ENCODE results near the gene USP34. TPM values are rescaled to one million over a fixed set of nuclear protein-coding genes. Genes with fewer than 3 reads are reported as not detected.
"Not testable (repeated sequence)": the region's sequence is repeated elsewhere in the genome, so short reads cannot be mapped to it uniquely, and the experiment has no call there.

USP34 gene
- total and polyA plus RNA-seq, 4 donors = 13.4 to 82.7 (median 51.1) TPM

GRCh38 chr2:61149074-61149473 lies 321.8 kb downstream of the USP34 start:
- no peaks in the 10 kb centered on the region for H3K27me3 ChIP-seq (ENCODE audit: control insufficient read depth in 4 of 4, insufficient read depth in 4 of 4, low read length in 3 of 4)
- no peak overlapping the region for H3K27ac ChIP-seq (ENCODE audit: low read depth in 1 of 2, low read length in 2 of 2)
- H3K9ac ChIP-seq (ENCODE audit: low read depth in 1 of 2, low read length in 2 of 2) = no peak overlapping the region
- H3K4me1 ChIP-seq (ENCODE audit: control insufficient read depth in 4 of 4, insufficient read depth in 4 of 4, low read length in 3 of 4) = peaks cover 0 to 5% (median 3%) of the 10 kb centered on the region in 4 donors
- TF ChIP-seq SP1 (IDR thresholded peaks at IDR 0.05) (no peak), TAF1 (conservative IDR thresholded peaks at IDR 0.05) (no peak), YY1 (IDR thresholded peaks at IDR 0.05) (no peak), NR2F2 (IDR thresholded peaks at IDR 0.05) (no peak), HNF4A (conservative IDR thresholded peaks at IDR 0.05) (no peak), ATF3 (IDR thresholded peaks at IDR 0.05) (no peak), REST (IDR thresholded peaks at IDR 0.05) (no peak)
- H3K9me3 ChIP-seq (ENCODE audit: control insufficient read depth in 4 of 4, low read length in 3 of 4) = no peaks in the 10 kb centered on the region
- WGBS = 91% methylated on average over 6 of the region's 6 CpGs
- peaks cover 0 to 20% (median 14%) of the 10 kb centered on the region in 4 donors for H3K36me3 ChIP-seq (ENCODE audit: control insufficient read depth in 4 of 4, insufficient read depth in 3 of 4, low read depth in 1 of 4, low read length in 3 of 4)
- DNase-seq (ENCODE audit: low spot score) = no peak
- no peak overlapping the region for H3K4me3 ChIP-seq (ENCODE audit: low read depth in 1 of 3, low read length in 3 of 3)

- WGBS = 97% methylated on average over 5 of the region's 5 CpGs
Measured at GRCh38 chr2:61148091-61148490, 322.8 kb downstream of the USP34 start.

GRCh38 chr2:61145990-61146389 lies 324.9 kb downstream of the USP34 start:
- Histone ChIP-seq H3K9ac (ENCODE audit: low read depth in 1 of 2, low read length in 2 of 2) (no peak overlapping the region), H3K4me1 (ENCODE audit: control insufficient read depth in 4 of 4, insufficient read depth in 4 of 4, low read length in 3 of 4) (peaks cover 0 to 5% (median 3%) of the 10 kb centered on the region in 4 donors), H3K36me3 (ENCODE audit: control insufficient read depth in 4 of 4, insufficient read depth in 3 of 4, low read depth in 1 of 4, low read length in 3 of 4) (peaks cover 4 to 20% (median 15%) of the 10 kb centered on the region in 4 donors), H3K27me3 (ENCODE audit: control insufficient read depth in 4 of 4, insufficient read depth in 4 of 4, low read length in 3 of 4) (no peaks in the 10 kb centered on the region), H3K9me3 (ENCODE audit: control insufficient read depth in 4 of 4, low read length in 3 of 4) (no peaks in the 10 kb centered on the region), H3K4me3 (ENCODE audit: low read depth in 1 of 3, low read length in 3 of 3) (no peak overlapping the region), H3K27ac (ENCODE audit: low read depth in 1 of 2, low read length in 2 of 2) (no peak overlapping the region)
- WGBS = 97% methylated on average over 2 of the region's 2 CpGs
- DNase-seq (ENCODE audit: low spot score) = no peak
- TF ChIP-seq TAF1 (conservative IDR thresholded peaks at IDR 0.05) (no peak), ATF3 (IDR thresholded peaks at IDR 0.05) (no peak), RXRA (IDR thresholded peaks at IDR 0.05) (no peak), EGR1 (IDR thresholded peaks at IDR 0.05; ENCODE audit: low read depth in 2 of 2) (no peak), FOXA2 (IDR thresholded peaks at IDR 0.05) (no peak), NR2F2 (IDR thresholded peaks at IDR 0.05) (no peak), JUND (IDR thresholded peaks at IDR 0.05) (no peak), CTCF (IDR thresholded peaks at IDR 0.05; ENCODE audit: low read depth, low read length, missing input control) (no peak), HNF4G (IDR thresholded peaks at IDR 0.05) (no peak), FOXA1 (IDR thresholded peaks at IDR 0.05) (no peak), REST (IDR thresholded peaks at IDR 0.05) (no peak), YY1 (IDR thresholded peaks at IDR 0.05) (no peak), HNF4A (conservative IDR thresholded peaks at IDR 0.05) (no peak), ZBTB33 (IDR thresholded peaks at IDR 0.05) (no peak), SP1 (IDR thresholded peaks at IDR 0.05) (no peak), RAD21 (IDR thresholded peaks at IDR 0.05) (no peak)

More at GRCh38 chr2:61148091-61148490, 322.8 kb downstream of the USP34 start:
- H3K9ac ChIP-seq (ENCODE audit: low read depth in 1 of 2, low read length in 2 of 2); H3K4me1 ChIP-seq (ENCODE audit: control insufficient read depth in 4 of 4, insufficient read depth in 4 of 4, low read length in 3 of 4); DNase-seq (ENCODE audit: low spot score); H3K27ac ChIP-seq (ENCODE audit: low read depth in 1 of 2, low read length in 2 of 2); H3K27me3 ChIP-seq (ENCODE audit: control insufficient read depth in 4 of 4, insufficient read depth in 4 of 4, low read length in 3 of 4); H3K4me3 ChIP-seq (ENCODE audit: low read depth in 1 of 3, low read length in 3 of 3); H3K9me3 ChIP-seq (ENCODE audit: control insufficient read depth in 4 of 4, low read length in 3 of 4): not testable (repeated sequence)
- peaks cover 4 to 20% (median 15%) of the 10 kb centered on the region in 4 donors for H3K36me3 ChIP-seq (ENCODE audit: control insufficient read depth in 4 of 4, insufficient read depth in 3 of 4, low read depth in 1 of 4, low read length in 3 of 4)

All from liver (tissue), 9 donors.